Measurements from ENCODE around the gene LAGE3. TPM values are rescaled to one million over a fixed set of nuclear protein-coding genes. Genes with fewer than 3 reads are reported as not detected.

The LAGE3 gene
- total and polyA plus RNA-seq, 10 donors: 11.8 to 27.7 (median 19.4) TPM

GRCh38 chrX:154430916-154431315 is 48.2 kb downstream of the LAGE3 start:
- Histone ChIP-seq H3K4me3 (peak overlapping the region in 1 of 8 donors; percentile 86), H3K27ac (peak overlapping the region in 7 of 8 donors; percentile 27 to 94 (median 90)), H3K27me3 (replicated peaks in 1 of 7) (no peaks in the 10 kb centered on the region), H3K36me3 (peaks cover 0 to 45% (median 15%) of the 10 kb centered on the region in 6 donors), H3K9me3 (no peaks in the 10 kb centered on the region), H3K4me1 (peaks cover 3 to 55% (median 27%) of the 10 kb centered on the region in 6 donors)
- 28 to 64% (median 48%) methylated on average over 7 of the region's 7 CpGs for WGBS, 5 donors
- TF ChIP-seq CTCF (IDR thresholded peaks at IDR 0.05 in 8 of 11, conservative IDR thresholded peaks at IDR 0.05 in 3 of 11) (no peak), POLR2AphosphoS5 (IDR thresholded peaks at IDR 0.05) (no peak), POLR2A (IDR thresholded peaks at IDR 0.05) (no peak)
- intact Hi-C loops (cut with DNase I; ENCODE audit: low total_unique reads): no loop called here
- DNase-seq: no peak

GRCh38 chrX:154430479-154430878 is 48.6 kb downstream of the LAGE3 start:
- peak overlapping the region in 7 of 8 donors; percentile 27 to 94 (median 90) for H3K27ac ChIP-seq
- H3K4me3 ChIP-seq: peak overlapping the region in 1 of 8 donors; percentile 86
- no peaks in the 10 kb centered on the region for H3K9me3 ChIP-seq
- 34 to 65% (median 45%) methylated on average over 5 to 6 of the region's 6 CpGs for WGBS, 5 donors
- TF ChIP-seq POLR2AphosphoS5 (IDR thresholded peaks at IDR 0.05): peak in 1 of 3 donors; percentile 46
- TF ChIP-seq CTCF (IDR thresholded peaks at IDR 0.05 in 8 of 11, conservative IDR thresholded peaks at IDR 0.05 in 3 of 11): no peak
- TF ChIP-seq POLR2A (IDR thresholded peaks at IDR 0.05): no peak
- DNase-seq: no peak
- H3K36me3 ChIP-seq: peaks cover 0 to 40% (median 14%) of the 10 kb centered on the region in 6 donors
- no peaks in the 10 kb centered on the region for H3K27me3 ChIP-seq (replicated peaks in 1 of 7)
- peaks cover 3 to 51% (median 26%) of the 10 kb centered on the region in 6 donors for H3K4me1 ChIP-seq
- intact Hi-C loops (cut with DNase I; ENCODE audit: low total_unique reads): no loop called here

GRCh38 chrX:154429711-154430110 is 49.4 kb downstream of the LAGE3 start:
- Histone ChIP-seq H3K36me3 (peaks cover 0 to 33% (median 12%) of the 10 kb centered on the region in 6 donors), H3K9me3 (no peaks in the 10 kb centered on the region), H3K27me3 (replicated peaks in 1 of 7) (no peaks in the 10 kb centered on the region), H3K27ac (peak overlapping the region in 5 of 8 donors; percentile 71 to 94 (median 92)), H3K4me1 (peaks cover 3 to 52% (median 26%) of the 10 kb centered on the region in 6 donors), H3K4me3 (peak overlapping the region in 6 of 8 donors; percentile 62 to 86 (median 63))
- intact Hi-C loops (cut with DNase I; ENCODE audit: low total_unique reads): no loop called here
- DNase-seq: no peak
- WGBS, 5 donors: 73 to 84% (median 82%) methylated on average over 2 of the region's 2 CpGs
- TF ChIP-seq POLR2A (IDR thresholded peaks at IDR 0.05) (no peak), POLR2AphosphoS5 (IDR thresholded peaks at IDR 0.05) (no peak), CTCF (IDR thresholded peaks at IDR 0.05 in 8 of 11, conservative IDR thresholded peaks at IDR 0.05 in 3 of 11) (no peak)

GRCh38 chrX:154428176-154429171 is 50.6 kb downstream of the LAGE3 start, which contains the start of gene ATP6AP1:
Gene ATP6AP1 (plus strand): TSS chrX:154428677. CDS start chrX:154428693, 16 bp downstream.
- peak; percentile 94 for DNase-seq
- Histone ChIP-seq H3K27me3 (replicated peaks in 1 of 7) (no peaks in the 10 kb centered on the region), H3K27ac (peak within 1 kb of the TSS; percentile 70 to 94 (median 90)), H3K4me3 (peak within 1 kb of the TSS; percentile 62 to 86 (median 63)), H3K4me1 (peaks cover 3 to 61% (median 26%) of the 10 kb centered on the region in 6 donors), H3K9me3 (no peaks in the 10 kb centered on the region), H3K36me3 (peaks cover 0 to 20% (median 12%) of the 10 kb centered on the region in 6 donors)
- TF ChIP-seq CTCF (IDR thresholded peaks at IDR 0.05 in 8 of 11, conservative IDR thresholded peaks at IDR 0.05 in 3 of 11): no peak
- TF ChIP-seq POLR2A (IDR thresholded peaks at IDR 0.05): peak in 2 of 3 donors; percentile 26 to 51
- peak; percentile 86 to 91 (median 90) for TF ChIP-seq POLR2AphosphoS5 (IDR thresholded peaks at IDR 0.05)
- 7 to 56% (median 22%) methylated on average over 42 to 87 of the region's 87 CpGs for WGBS, 5 donors
- intact Hi-C loops (cut with DNase I; ENCODE audit: low total_unique reads): no loop called here

All from spleen (tissue), 11 donors.